Effector CD8-positive, alpha-beta T cell (primary cell): ENCODE measurements around the gene CCR6.

Experiments used
- DNase-seq: peaks from one replicate; lab custom pipeline; 2025; lab: John Stamatoyannopoulos, UW

The CCR6 gene

DNA sequence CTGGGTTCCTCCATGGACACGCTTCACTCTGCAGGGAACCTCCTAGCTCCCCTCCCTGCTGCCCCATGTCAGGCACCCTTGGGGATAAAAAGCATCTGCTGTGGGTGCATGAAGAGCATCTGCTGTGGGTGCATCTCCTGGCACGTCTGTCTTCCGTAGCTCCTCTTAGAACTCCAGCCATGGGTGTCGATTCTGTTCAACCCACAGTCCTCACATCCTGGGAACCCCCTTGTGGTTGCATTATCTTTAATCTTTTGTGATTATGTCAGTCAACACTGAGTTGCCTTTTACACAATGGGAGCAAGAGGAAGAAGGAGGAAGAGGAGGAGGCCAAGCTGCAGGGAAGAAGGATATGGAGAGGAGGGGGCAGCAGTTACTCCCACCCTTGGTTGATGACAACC is 24.1 kb upstream of the CCR6 start:
- DNase-seq, result no peak

GRCh38 chr6:167099707-167100106 is 23.2 kb upstream of the CCR6 start:
- DNase-seq, result no peak

DNA sequence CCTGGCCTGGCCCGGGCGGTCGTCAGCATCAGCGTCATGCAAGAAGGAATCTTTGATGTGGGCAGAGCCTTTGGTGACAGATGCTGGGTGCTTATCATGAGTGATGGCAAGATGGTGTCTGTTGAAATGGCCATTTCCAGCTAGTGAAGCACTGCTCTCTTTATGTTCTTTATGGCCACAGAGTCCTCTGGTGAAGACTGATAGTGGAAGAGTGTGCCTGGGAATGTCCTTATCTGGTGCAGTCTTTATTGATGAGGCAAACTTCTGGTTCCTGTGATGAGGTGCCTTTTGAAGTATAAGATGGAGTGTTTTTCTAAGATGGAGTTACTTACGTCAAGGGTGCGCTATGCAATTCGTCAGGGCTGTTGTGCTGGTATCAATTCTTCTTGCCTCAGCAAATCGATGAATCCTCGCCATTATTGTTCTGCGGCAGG is 22.6 kb upstream of the CCR6 start:
- DNase-seq, result no peak

DNA sequence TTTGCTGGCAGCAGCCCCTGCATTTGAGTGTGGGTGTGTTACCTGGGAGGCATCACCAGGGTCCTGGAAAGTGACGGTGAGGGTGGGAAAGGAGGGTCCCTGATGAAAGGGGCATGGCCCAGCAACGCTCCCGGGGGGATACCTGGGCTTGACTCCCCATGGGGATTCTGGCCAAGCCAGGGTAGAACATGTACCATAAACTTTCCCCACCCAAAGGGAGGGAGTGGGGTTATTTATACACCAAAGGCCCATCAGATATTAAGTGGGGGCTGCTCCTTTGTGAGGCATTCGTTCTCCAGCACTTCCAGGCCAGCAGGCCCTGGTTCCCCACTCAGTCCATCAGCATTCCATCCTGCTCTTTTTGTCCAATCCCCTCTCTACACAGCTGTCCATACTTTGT is 20.6 kb upstream of the CCR6 start:
- no peak for DNase-seq

GRCh38 chr6:167103041-167103891 is 19.6 kb upstream of the CCR6 start:
- DNase-seq, result no peak

GRCh38 chr6:167104388-167104787 is 18.5 kb upstream of the CCR6 start:
- no peak for DNase-seq

DNA sequence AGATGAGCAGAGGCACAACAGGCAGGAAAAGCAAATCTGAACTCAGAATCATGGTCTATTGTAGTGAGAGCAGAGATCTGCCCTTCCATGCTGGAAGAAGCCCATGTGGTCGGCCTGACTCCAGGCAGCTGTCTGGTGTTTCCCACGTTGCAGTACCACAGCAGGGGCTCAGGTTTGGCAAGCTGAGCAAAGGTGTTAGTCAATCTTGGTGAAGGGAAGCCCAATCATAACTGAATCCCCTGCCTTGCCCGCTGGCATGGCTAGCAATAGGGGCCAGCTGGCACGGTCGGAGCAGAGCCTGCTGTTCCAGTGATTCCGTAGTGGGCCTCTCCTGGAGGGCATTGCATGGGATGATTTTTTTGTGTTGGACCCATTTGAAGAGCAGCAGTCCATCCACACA is 17.8 kb upstream of the CCR6 start:
- DNase-seq, result no peak

DNA sequence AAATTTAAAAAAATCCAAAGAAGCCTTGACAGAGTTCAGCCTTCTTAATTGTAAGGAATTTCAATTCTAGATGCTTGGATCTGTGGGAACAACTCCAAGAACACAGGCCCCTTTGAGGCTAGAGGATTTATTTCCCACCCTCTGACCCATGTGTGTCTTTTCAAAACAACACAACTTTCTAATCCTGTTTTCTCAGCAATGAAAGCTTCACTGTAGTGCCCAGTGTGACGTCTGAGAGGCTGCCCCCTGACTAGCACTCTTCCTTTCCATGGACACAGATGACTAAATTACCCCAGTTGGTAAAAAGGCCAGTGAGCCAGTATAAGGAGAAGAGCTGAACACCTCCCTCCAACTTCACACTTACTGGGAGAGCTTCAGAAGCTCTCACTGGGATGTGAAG is 16.5 kb upstream of the CCR6 start:
- no peak for DNase-seq

DNA sequence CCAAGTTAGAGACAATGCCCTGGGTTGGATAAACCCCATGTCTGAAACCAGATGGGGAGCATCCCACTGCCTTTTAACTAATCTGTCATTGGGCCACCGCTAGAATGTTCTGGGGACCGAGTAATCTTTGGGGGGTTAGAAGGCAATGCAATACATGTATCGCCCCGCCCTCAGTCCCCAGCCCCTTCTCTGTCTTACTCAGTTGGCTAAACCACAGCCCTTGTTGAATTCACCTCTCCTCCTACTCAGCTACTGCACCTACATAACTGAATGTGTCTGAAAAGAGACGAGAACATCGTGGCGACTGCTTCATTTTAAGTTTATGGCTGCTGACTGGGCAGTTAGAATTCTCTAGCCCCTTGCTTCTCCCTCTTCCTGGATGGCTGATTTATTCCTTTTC is 15.1 kb upstream of the CCR6 start:
- DNase-seq, result no peak

DNA sequence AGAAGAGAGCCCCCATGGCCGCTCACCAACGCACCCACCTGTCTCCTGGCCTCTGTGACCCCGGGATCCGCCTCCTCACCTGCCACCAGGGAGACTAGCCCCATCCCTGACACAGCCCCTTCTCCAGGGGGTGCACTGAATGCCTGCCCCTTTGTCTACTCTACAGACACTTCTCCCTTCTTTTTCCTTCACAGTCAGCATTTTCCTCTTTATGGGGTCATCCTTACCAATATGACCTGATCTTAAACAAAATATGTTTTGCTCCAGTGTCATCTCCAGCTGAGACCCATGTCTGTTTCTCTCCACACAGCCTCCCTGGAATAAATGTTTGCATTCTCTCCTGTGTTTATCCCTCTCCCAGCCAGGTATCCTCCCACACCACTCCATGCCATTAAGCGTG is 14.6 kb upstream of the CCR6 start:
- no peak for DNase-seq

DNA sequence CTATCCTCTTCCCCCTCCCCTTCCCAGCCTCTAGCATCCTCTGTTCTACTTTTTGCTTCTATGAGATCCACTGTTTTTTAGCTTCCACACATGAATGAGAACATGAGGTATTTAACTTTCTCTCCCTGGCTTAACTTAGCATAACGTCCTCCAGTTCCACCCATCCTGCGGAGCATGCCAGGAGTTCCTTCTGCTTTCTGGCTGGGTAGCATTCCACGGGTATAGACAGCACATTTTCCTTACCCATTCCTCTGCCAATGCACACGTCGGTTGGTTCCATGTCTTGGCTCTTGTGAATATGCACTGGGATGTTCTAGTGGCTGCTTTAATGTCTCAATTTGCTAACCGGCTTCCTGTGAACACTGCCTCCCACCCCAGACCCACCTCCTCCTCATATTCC is 13.2 kb upstream of the CCR6 start:
- DNase-seq, result no peak

DNA sequence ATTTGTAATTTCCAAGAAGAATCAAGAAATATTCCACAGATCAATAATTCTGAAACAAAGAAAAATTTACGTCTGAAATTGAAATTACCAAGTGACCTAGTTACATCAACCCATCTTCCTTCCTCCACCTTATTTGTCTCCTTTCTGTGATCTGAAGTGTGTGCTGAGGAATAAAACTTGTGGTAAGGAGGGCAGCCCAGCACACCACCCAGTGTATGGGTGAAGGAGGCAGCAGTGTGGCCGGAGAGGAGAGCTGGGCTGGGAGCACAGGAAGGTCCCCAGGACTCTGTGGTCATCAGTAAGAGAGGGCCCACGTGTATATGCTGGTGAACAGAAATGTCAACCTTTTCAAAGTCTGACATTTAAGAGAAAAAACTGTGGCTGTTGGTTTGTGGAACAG is 11.3 kb upstream of the CCR6 start:
- DNase-seq, result no peak

- DNase-seq, result no peak
Observed at GRCh38 chr6:167112421-167112820, 10.5 kb upstream of the CCR6 start.

- no peak for DNase-seq
Observed at GRCh38 chr6:167113047-167113754, 9.7 kb upstream of the CCR6 start.

DNA sequence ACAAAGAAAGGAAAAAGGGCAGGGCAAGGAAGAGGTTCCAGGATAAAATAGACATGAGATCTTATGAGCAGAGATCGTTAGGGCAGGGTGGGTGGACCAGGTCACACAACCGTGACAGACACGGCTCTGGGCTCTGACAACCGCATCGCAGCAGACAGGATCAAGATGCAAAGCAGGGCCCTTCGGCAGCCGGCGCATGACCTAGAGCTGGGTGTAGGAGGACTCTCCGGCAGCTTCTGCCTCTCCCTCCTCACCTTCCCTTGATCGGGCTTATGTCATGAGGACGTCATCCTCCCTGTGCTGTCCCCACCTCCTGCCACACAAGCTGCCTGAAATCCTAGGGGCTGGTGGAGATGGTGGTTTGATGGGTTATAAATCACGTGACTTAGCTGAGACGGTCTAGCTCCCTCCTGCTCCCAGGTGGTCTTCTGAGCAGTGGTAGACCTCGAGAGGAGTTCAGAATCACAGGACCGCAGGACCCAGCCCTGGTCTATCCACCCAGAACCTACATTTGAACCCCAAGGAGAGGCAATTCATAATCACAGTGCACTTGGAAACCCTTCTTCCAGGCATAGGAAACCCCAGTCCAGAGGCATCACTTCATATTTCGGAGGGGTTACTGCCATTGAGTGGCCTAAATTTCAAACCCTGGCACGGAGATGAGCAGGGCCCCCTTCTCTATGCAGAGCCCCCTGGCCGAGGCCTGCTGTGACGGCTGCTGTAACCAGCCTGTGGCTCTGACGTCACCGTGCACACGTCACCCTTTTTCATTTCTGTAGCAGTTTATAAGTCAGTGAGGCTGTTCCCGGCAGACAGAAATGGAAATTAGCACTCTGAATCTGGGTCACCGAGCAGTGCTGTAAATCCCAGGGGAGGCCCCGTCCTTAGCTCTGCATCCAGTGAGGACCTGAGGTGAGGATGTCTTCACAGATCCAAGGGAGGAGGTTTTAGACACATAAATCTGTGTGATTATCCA is 8.7 kb upstream of the CCR6 start:
- no peak for DNase-seq

- DNase-seq, result no peak
Observed at GRCh38 chr6:167115054-167115453, 7.8 kb upstream of the CCR6 start.

GRCh38 chr6:167116109-167116837 is 6.6 kb upstream of the CCR6 start:
- DNase-seq, result no peak

- DNase-seq, result no peak
Observed at GRCh38 chr6:167116838-167117228, 6.1 kb upstream of the CCR6 start.

- DNase-seq, result no peak
Observed at GRCh38 chr6:167118006-167118405, 4.9 kb upstream of the CCR6 start.

DNA sequence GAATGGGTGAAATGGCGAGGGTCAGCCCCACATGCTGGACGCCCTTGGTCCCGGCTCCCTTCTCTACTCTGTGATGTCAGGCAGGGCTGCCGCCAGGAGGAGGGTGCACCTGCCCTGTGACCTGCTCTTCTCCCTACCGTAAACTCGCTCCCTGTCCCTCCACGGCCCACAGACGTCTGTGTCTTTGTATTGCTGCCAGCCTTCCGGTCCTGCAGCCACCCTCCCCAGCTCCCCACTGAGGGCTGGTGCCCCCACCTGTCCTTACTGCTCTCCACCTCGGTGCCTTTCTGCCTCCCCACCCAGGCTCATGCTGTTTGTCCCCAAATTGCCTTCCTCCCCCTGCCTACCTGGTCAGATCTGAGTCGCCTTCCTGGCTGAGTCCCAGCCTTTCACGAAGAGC is 4.1 kb upstream of the CCR6 start:
- DNase-seq, result no peak
